HepG2 (cell line): Measurements from ENCODE around the gene DDX19B. TPM values are rescaled to one million over a fixed set of nuclear protein-coding genes. Genes with fewer than 3 reads are reported as not detected.

Experiments
- ASH2L ChIP-seq: fragments of 300-600, 200-600 bp; sonication (generic); IDR thresholded peaks from 2 replicates; pipeline ENCODE4 v1.7.0; 2017; ENCODE audit warnings: low read depth, mild to moderate bottlenecking, moderate library complexity, mixed read lengths, low read length; ENCODE audit not compliant: insufficient read length
- CTCF ChIP-seq: sonication (generic); formaldehyde crosslinking; IDR thresholded peaks from 2 replicates; pipeline ENCODE4 v1.5.0; 2020; ENCODE audit warnings: mild to moderate bottlenecking, missing genetic modification reagents, moderate library complexity
- FOXC1 ChIP-seq: sonication (generic); formaldehyde crosslinking; IDR thresholded peaks from 2 replicates; pipeline ENCODE4 v1.8.0; 2022; ENCODE audit warnings: mild to moderate bottlenecking, missing genetic modification reagents, borderline replicate concordance
- HMGA1 ChIP-seq: sonication (generic); formaldehyde crosslinking; conservative IDR thresholded peaks from 2 replicates; pipeline ENCODE4 v1.4.0; 2020; ENCODE audit warnings: missing genetic modification reagents
- MED1 ChIP-seq: sonication (generic); formaldehyde crosslinking; IDR thresholded peaks from 2 replicates; pipeline ENCODE4 v1.4.0; 2020; ENCODE audit warnings: missing genetic modification reagents
- NCOA5 ChIP-seq: sonication (generic); formaldehyde crosslinking; IDR thresholded peaks from 2 replicates; pipeline ENCODE4 v1.4.0; 2020; ENCODE audit warnings: missing genetic modification reagents
- NFE2L1 ChIP-seq: sonication (generic); formaldehyde crosslinking; IDR thresholded peaks from 2 replicates; pipeline ENCODE4 v1.4.0; 2020; ENCODE audit warnings: missing genetic modification reagents, mild to moderate bottlenecking, borderline replicate concordance
- NFIB ChIP-seq: sonication (generic); formaldehyde crosslinking; IDR thresholded peaks from 2 replicates; pipeline ENCODE4 v1.9.0; 2021; ENCODE audit warnings: missing genetic modification reagents, mild to moderate bottlenecking, borderline replicate concordance
- NONO ChIP-seq, 2 experiments: fragments of 450-650 bp in 1 of 2; sonication (generic) in 1 of 2; formaldehyde crosslinking in 1 of 2; IDR thresholded peaks in 1 of 2; conservative IDR thresholded peaks in 1 of 2; 2 replicates each; pipeline versions ENCODE4 v1.6.1 to v1.8.0; 2017 to 2022; ENCODE audit warnings: mild to moderate bottlenecking in 1 of 2, missing genetic modification reagents in 1 of 2, moderate library complexity in 1 of 2
- PATZ1 ChIP-seq: sonication (generic); formaldehyde crosslinking; IDR thresholded peaks from 2 replicates; pipeline ENCODE4 v1.4.0; 2020; ENCODE audit warnings: missing genetic modification reagents
- PBX2 ChIP-seq: IDR thresholded peaks from 2 replicates; pipeline ENCODE4 v1.6.1; 2016; ENCODE audit warnings: control low read depth
- PHF8 ChIP-seq: sonication (generic); formaldehyde crosslinking; IDR thresholded peaks from 2 replicates; pipeline ENCODE4 v1.5.0; 2020; ENCODE audit warnings: missing genetic modification reagents
- PPARG ChIP-seq: conservative IDR thresholded peaks from 2 replicates; pipeline ENCODE4 v1.6.1; 2016; ENCODE audit warnings: missing biosample characterization, missing genetic modification reagents
- SIN3A ChIP-seq: IDR thresholded peaks from 2 replicates; pipeline ENCODE4 v1.6.1; 2011; ENCODE audit warnings: low read depth, mild to moderate bottlenecking, control low read depth, low read length, borderline replicate concordance
- TARDBP ChIP-seq: sonication (generic); formaldehyde crosslinking; IDR thresholded peaks from 2 replicates; pipeline ENCODE4 v1.8.0; 2022; ENCODE audit warnings: mild to moderate bottlenecking, missing genetic modification reagents
- YEATS4 ChIP-seq: sonication (generic); formaldehyde crosslinking; IDR thresholded peaks from 2 replicates; pipeline ENCODE4 v1.4.0; 2020; ENCODE audit warnings: missing genetic modification reagents, borderline replicate concordance
- ZFX ChIP-seq: sonication (generic); formaldehyde crosslinking; IDR thresholded peaks from 2 replicates; pipeline ENCODE4 v1.4.0; 2020; ENCODE audit warnings: mild to moderate bottlenecking, low read depth, missing genetic modification reagents, moderate library complexity
- ZNF143 ChIP-seq: sonication (generic); formaldehyde crosslinking; IDR thresholded peaks from 2 replicates; pipeline ENCODE4 v1.4.0; 2020; ENCODE audit warnings: missing genetic modification reagents
- ZNF264 ChIP-seq: sonication (generic); formaldehyde crosslinking; IDR thresholded peaks from 2 replicates; pipeline ENCODE4 v1.4.0; 2020; ENCODE audit warnings: missing genetic modification reagents
- ZNF280B ChIP-seq: sonication (generic); formaldehyde crosslinking; IDR thresholded peaks from 2 replicates; pipeline ENCODE4 v1.5.0; 2020; ENCODE audit warnings: missing genetic modification reagents, mild to moderate bottlenecking, borderline replicate concordance
- ZNF576 ChIP-seq: sonication (generic); formaldehyde crosslinking; IDR thresholded peaks from 2 replicates; pipeline ENCODE4 v1.4.0; 2020; ENCODE audit warnings: mild to moderate bottlenecking, missing genetic modification reagents
- ZNF615 ChIP-seq: sonication (generic); formaldehyde crosslinking; IDR thresholded peaks from 2 replicates; pipeline ENCODE4 v1.5.0; 2020; ENCODE audit warnings: mild to moderate bottlenecking, missing genetic modification reagents, borderline replicate concordance
- polyA plus RNA-seq, 8 experiments: library from polyadenylated mRNA; depleted of rRNA in 3 of 8; stranded (reverse) in 7 of 8; unstranded in 1 of 8; fragments of >200 nt; fragmentation: Illumina TruSeq in 4 of 8; extraction: Trizol in 4 of 8; gene quantifications; 2 replicates each; pipeline versions ENCODE4 v1.2.1 to v1.2.3, GENCODE V29; 2011 to 2016; ENCODE audit warnings: low read depth in 4 of 8, missing spikeins in 1 of 8, mixed read lengths in 1 of 8; ENCODE audit not compliant: insufficient read depth in 1 of 8
- total RNA-seq, 5 experiments: library from RNA; depleted of rRNA; stranded (reverse); fragments of >200 nt; fragmentation: Illumina TruSeq; extraction: Trizol; gene quantifications; 2 replicates each; pipeline ENCODE4 v1.2.3, GENCODE V29; 2016; ENCODE audit warnings: low read depth in 1 of 5

DDX19B gene
- total and polyA plus RNA-seq, 2 of the 13 experiments (the other 11 are each of a cell fraction or from before 2014, with no cell fraction given) = 36.2 to 40.0 TPM

GRCh38 chr16:70254180-70254964 is 44.6 kb upstream of the DDX19B start (continued):
- TF ChIP-seq MED1 (CRISPR knock-in tag) (no peak), NFE2L1 (CRISPR knock-in tag) (no peak), NONO (IDR thresholded peaks at IDR 0.05) (no peak), NONO (CRISPR knock-in tag; conservative IDR thresholded peaks at IDR 0.05) (0 out of 2 replicates have a peak, but pooled peaks have one; percentile 31), ZNF264 (no peak), NCOA5 (CRISPR knock-in tag) (no peak), PBX2 (CRISPR knock-in tag) (no peak), ZFX (CRISPR knock-in tag) (0 out of 2 replicates have a peak, but pooled peaks have one; percentile 34), HMGA1 (CRISPR knock-in tag) (no peak), YEATS4 (CRISPR knock-in tag) (no peak), NFIB (CRISPR knock-in tag) (no peak), ZNF280B (CRISPR knock-in tag) (peak; percentile 26; the same call in 1 of the 2 replicates), PPARG (no peak), FOXC1 (CRISPR knock-in tag) (0 out of 2 replicates have a peak, but pooled peaks have one; percentile 66), PATZ1 (CRISPR knock-in tag) (0 out of 2 replicates have a peak, but pooled peaks have one; percentile 5), TARDBP (CRISPR knock-in tag) (no peak), ZNF615 (CRISPR knock-in tag) (no peak), PHF8 (CRISPR knock-in tag) (0 out of 2 replicates have a peak, but pooled peaks have one; percentile 54), CTCF (CRISPR knock-in tag) (peak; percentile 13; the same call in 1 of the 2 replicates), ZNF143 (CRISPR knock-in tag) (0 out of 2 replicates have a peak, but pooled peaks have one; percentile 5), SIN3A (no peak), ASH2L (no peak), ZNF576 (no peak)
